B cell (primary cell): ENCODE measurements around the gene CELSR3. TPM values are rescaled to one million over a fixed set of nuclear protein-coding genes. Genes with fewer than 3 reads are reported as not detected.

Source experiments
- ATAC-seq: fragments of 200-7000 bp; cut with Tn5 transposase; one replicate; pipeline ENCODE4 v1.10.0; 2021; ENCODE audit warnings: low read depth, mild to moderate bottlenecking, moderate number of reproducible peaks, moderate library complexity
- CTCF ChIA-PET: fragments of 350-600 bp; sonication (Branson Sonifier 250); formaldehyde crosslinking; loops from one replicate; lab custom pipeline; 2021; ENCODE audit warnings: antibody characterized with exemption, inconsistent platforms; lab: Charles Lee
- POLR2A ChIA-PET: fragments of 350-600 bp; sonication (Branson Sonifier 250); formaldehyde crosslinking; loops from one replicate; lab custom pipeline; 2021; ENCODE audit warnings: antibody characterized with exemption; lab: Charles Lee
- DNase-seq: peaks from one replicate; pipeline ENCODE4 v3.0.0; 2013
- H2AFZ ChIP-seq: 2 replicates; pipeline ENCODE4 v1.6.1; 2012; ENCODE audit warnings: mild to moderate bottlenecking, low read depth, low read length; ENCODE audit not compliant: insufficient read depth, poor library complexity, severe bottlenecking
- H3K27ac ChIP-seq, 2 donors: 1 replicate in 1 of 2; 2 replicates in 1 of 2; pipeline ENCODE4 v1.5.1; 2012 to 2013; ENCODE audit warnings: low read length in 2 of 2, mild to moderate bottlenecking in 2 of 2, moderate library complexity in 1 of 2
- H3K27me3 ChIP-seq, 4 experiments: fragments of 200-600 bp in 1 of 4; sonication (generic) in 1 of 4; replicated peaks in 1 of 4; 1 replicate in 2 of 4; 2 replicates in 2 of 4; pipeline versions ENCODE4 v1.6.1 to v1.7.0; 2013 to 2016; ENCODE audit warnings: low read length in 3 of 4, mild to moderate bottlenecking in 2 of 4, mixed read lengths in 1 of 4, moderate library complexity in 1 of 4; ENCODE audit not compliant: insufficient read depth in 4 of 4, control insufficient read depth in 3 of 4; ENCODE audit errors: control extremely low read depth in 1 of 4
- H3K36me3 ChIP-seq, 2 experiments: replicated peaks in 1 of 2; 1 replicate in 1 of 2; 2 replicates in 1 of 2; pipeline versions ENCODE4 v1.6.1 to v1.7.1; 2013; ENCODE audit warnings: low read length in 1 of 2; ENCODE audit not compliant: insufficient read depth in 2 of 2, control insufficient read depth in 1 of 2; ENCODE audit errors: control extremely low read depth in 1 of 2, extremely low read depth in 1 of 2
- H3K4me1 ChIP-seq, 2 donors: fragments of 200-600 bp in 1 of 2; sonication (generic) in 1 of 2; 1 replicate in 1 of 2; 2 replicates in 1 of 2; pipeline versions ENCODE4 v1.5.1 to v1.6.1; 2013 to 2017; ENCODE audit warnings: low read length in 2 of 2; ENCODE audit not compliant: control insufficient read depth in 2 of 2, insufficient read depth in 2 of 2
- H3K4me2 ChIP-seq: replicated peaks from 2 replicates; pipeline ENCODE3; 2012; ENCODE audit warnings: mild to moderate bottlenecking, low read depth, low read length; ENCODE audit not compliant: poor library complexity, severe bottlenecking
- H3K4me3 ChIP-seq, 5 experiments: fragments of 200-600 bp in 1 of 5; sonication (generic) in 1 of 5; 1 replicate in 3 of 5; 2 replicates in 2 of 5; pipeline versions ENCODE4 v1.5.1 to v1.7.0; 2011 to 2016; ENCODE audit warnings: low read length in 4 of 5, mild to moderate bottlenecking in 4 of 5, low read depth in 2 of 5, control low read depth in 1 of 5, moderate library complexity in 1 of 5; ENCODE audit not compliant: insufficient read depth in 1 of 5; ENCODE audit errors: control extremely low read depth in 1 of 5, extremely low read depth in 1 of 5
- H3K79me2 ChIP-seq: fragments of 200-600 bp; sonication (generic); one replicate; pipeline ENCODE4 v1.6.0; 2016; ENCODE audit warnings: low read length; ENCODE audit not compliant: control insufficient read depth, insufficient read depth
- H3K9ac ChIP-seq: fragments of 200-600 bp; sonication (generic); 2 replicates; pipeline ENCODE4 v1.6.1; 2017; ENCODE audit warnings: mild to moderate bottlenecking, low read length, moderate library complexity
- H3K9me3 ChIP-seq, 3 donors: one replicate each; pipeline versions ENCODE4 v1.6.1 to v1.7.1; 2013; ENCODE audit warnings: low read length in 2 of 3; ENCODE audit not compliant: control insufficient read depth in 2 of 3, insufficient read depth in 1 of 3; ENCODE audit errors: control extremely low read depth in 1 of 3
- H4K20me1 ChIP-seq: 2 replicates; pipeline ENCODE4 v1.6.0; 2012; ENCODE audit warnings: mild to moderate bottlenecking, low read length; ENCODE audit not compliant: insufficient read depth, control insufficient read depth, poor library complexity, severe bottlenecking
- H3K27ac Mint-ChIP-seq: one replicate; pipeline ENCODE4 v1.8.0; 2021; ENCODE audit warnings: mixed read lengths
- H3K27me3 Mint-ChIP-seq: one replicate; pipeline ENCODE4 v1.8.0; 2021; ENCODE audit warnings: mixed read lengths
- H3K4me1 Mint-ChIP-seq: one replicate; pipeline ENCODE4 v1.8.0; 2021; ENCODE audit warnings: mixed read lengths
- H3K4me3 Mint-ChIP-seq: one replicate; pipeline ENCODE4 v1.8.0; 2021; ENCODE audit warnings: mixed read lengths
- H3K9me3 Mint-ChIP-seq: one replicate; pipeline ENCODE4 v1.8.0; 2022; ENCODE audit warnings: mixed read lengths; ENCODE audit not compliant: insufficient read depth
- CTCF ChIP-seq: fragments of 200-600 bp; IDR thresholded peaks from one replicate; pipeline ENCODE4 v1.8.0; 2022; ENCODE audit warnings: antibody characterized with exemption, mild to moderate bottlenecking
- EZH2 ChIP-seq: IDR thresholded peaks from 2 replicates; pipeline ENCODE4 v1.6.1; 2012; ENCODE audit warnings: borderline replicate concordance, low read depth, mild to moderate bottlenecking, moderate library complexity, low read length; ENCODE audit not compliant: insufficient read depth, poor library complexity, severe bottlenecking
- WGBS: methylation state at CpG from one replicate; pipeline ENCODE4 v1.1.5; 2013; ENCODE audit warnings: missing lambda C conversion rate; ENCODE audit not compliant: insufficient coverage; 5-methylcytosine and 5-hydroxymethylcytosine counted together
- intact Hi-C: fragments of 100-400 bp; cut with micrococcal nuclease; formaldehyde crosslinking; loops from one replicate; pipeline ENCODE4 v1.10.0; 2022
- polyA minus RNA-seq: library from RNA; depleted of rRNA, polyadenylated mRNA; stranded (reverse); fragments of >200 nt; gene quantifications from 2 replicates; pipeline ENCODE4 v1.2.3, GENCODE V29; 2012
- polyA plus RNA-seq: library from polyadenylated mRNA; depleted of rRNA; stranded (reverse); fragments of >200 nt; gene quantifications from 2 replicates; pipeline ENCODE4 v1.2.3, GENCODE V29; 2012
- total RNA-seq, 2 donors: library from RNA; stranded (reverse); fragments of 120-200 nt in 1 of 2; gene quantifications; 1 replicate in 1 of 2; 2 replicates in 1 of 2; pipeline versions ENCODE4 v1.2.3 to v1.2.4, GENCODE V29; 2013 to 2022

CELSR3 gene
- total RNA-seq (2.5 and 2.8 TPM in 2 replicates), polyA plus RNA-seq (1.2 and 2.4 TPM in 2 replicates), polyA minus RNA-seq (1.7 and 2.0 TPM in 2 replicates)
- 0.42 TPM for total RNA-seq (2013)

- CTCF ChIA-PET, result interaction anchor here (1.0 to 1.4 kb wide), 3 partner anchors 8 to 23 kb away, joined by 3 to 5 read pairs (median 4); partner anchors contain the start of gene NCKIPSD
Observed at GRCh38 chr3:48662753-48663488, at the start of gene CELSR3. Gene CELSR3, minus strand, starts transcription at chr3:48662886. Its CDS starts 252 bp downstream, at chr3:48662634.

More at GRCh38 chr3:48662753-48663488, at the start of gene CELSR3:
- peak within 1 kb of the TSS; percentile 59 for H2AFZ ChIP-seq
- peak within 1 kb of the TSS; percentile 87 for H3K4me3 Mint-ChIP-seq
- peak within 1 kb of the TSS in 1 of 2 donors; percentile 13 for H3K27ac ChIP-seq
- DNase-seq (peak; percentile 66), ATAC-seq (peak; percentile 17)
- peaks cover 17% of the 10 kb centered on the region for H3K27me3 Mint-ChIP-seq
- peaks cover 0 to 55% (median 16%) of the 10 kb centered on the region in 4 experiments for H3K27me3 ChIP-seq
- H3K9ac ChIP-seq, result peak within 1 kb of the TSS; percentile 63
- H3K4me2 ChIP-seq, result peak within 1 kb of the TSS; percentile 80
- H3K9me3 Mint-ChIP-seq, result no peaks in the 10 kb centered on the region
- 6% methylated on average over 45 of the region's 52 CpGs for WGBS
- peak within 1 kb of the TSS; percentile 71 for H3K27ac Mint-ChIP-seq
- peaks cover 0 to 41% (median 0%) of the 10 kb centered on the region in 3 donors for H3K9me3 ChIP-seq
- H3K4me1 ChIP-seq, result peaks cover 28 to 31% of the 10 kb centered on the region in 2 donors
- intact Hi-C loops, result no loop called here
- H3K36me3 ChIP-seq, result no peaks in the 10 kb centered on the region
- no peaks in the 10 kb centered on the region for H3K79me2 ChIP-seq
- H3K4me1 Mint-ChIP-seq, result peaks cover 23% of the 10 kb centered on the region
- TF ChIP-seq EZH2 (peak; percentile 13), CTCF (no peak)
- H4K20me1 ChIP-seq, result peaks cover 9% of the 10 kb centered on the region
- peak within 1 kb of the TSS in 4 of 5 experiments; percentile 45 to 64 (median 52) for H3K4me3 ChIP-seq
- POLR2A ChIA-PET, result no interaction called here
